Left ventricle myocardium inferior (tissue), 1 donor: ENCODE results near the gene OR52A5. TPM values are rescaled to one million over a fixed set of nuclear protein-coding genes. Genes with fewer than 3 reads are reported as not detected.

Experiments used
- DNase-seq: peaks from one replicate; pipeline ENCODE4 v3.0.0-alpha.2; 2020
- H3K27ac ChIP-seq: fragments of 200-600 bp; replicated peaks from 2 replicates; pipeline ENCODE4 v1.8.0; 2021
- H3K27me3 ChIP-seq: fragments of 200-600 bp; 2 replicates; pipeline ENCODE4 v1.8.0; 2021; ENCODE audit warnings: low read depth
- H3K36me3 ChIP-seq: fragments of 200-600 bp; 2 replicates; pipeline ENCODE4 v1.8.0; 2021
- H3K4me1 ChIP-seq: fragments of 200-600 bp; 2 replicates; pipeline ENCODE4 v1.8.0; 2021
- H3K4me3 ChIP-seq: fragments of 200-600 bp; 2 replicates; pipeline ENCODE4 v1.8.0; 2021; ENCODE audit warnings: mild to moderate bottlenecking, moderate library complexity
- H3K9me3 ChIP-seq: fragments of 200-600 bp; replicated peaks from 2 replicates; pipeline ENCODE4 v1.8.0; 2021
- CTCF ChIP-seq: fragments of 200-600 bp; IDR thresholded peaks from 2 replicates; pipeline ENCODE4 v1.8.0; 2021; ENCODE audit warnings: antibody characterized with exemption, mild to moderate bottlenecking, borderline replicate concordance
- intact Hi-C: fragments of 100-400 bp; cut with micrococcal nuclease; formaldehyde crosslinking; loops from one replicate; pipeline ENCODE4 v1.11.0; 2022
- total RNA-seq: library from RNA; stranded (reverse); fragmentation: NEBNext Ultra II Directional; extraction: Animal tissue kit (Norgen Biotek cat#: 25700); gene quantifications from one replicate; pipeline ENCODE4 v1.2.1, GENCODE V29; 2021
- donor health status: DM: no; HTN: yes; CAD: no; lungs with severe emphysema.

OR52A5 gene
- total RNA-seq, 1 donor from 2014 or later, result not detected

GRCh38 chr11:5081405-5081804, 56.8 kb downstream of the OR52A5 start:
- intact Hi-C loops, result no loop called here
- no peaks in the 10 kb centered on the region for H3K36me3 ChIP-seq
- H3K4me3 ChIP-seq, result no peak overlapping the region
- no peaks in the 10 kb centered on the region for H3K4me1 ChIP-seq
- no peaks in the 10 kb centered on the region for H3K9me3 ChIP-seq
- H3K27me3 ChIP-seq, result no peaks in the 10 kb centered on the region
- DNase-seq, result no peak
- TF ChIP-seq CTCF, result no peak
- no peak overlapping the region for H3K27ac ChIP-seq

Other genes starting within 250 kb of the OR52A5 start
- gene OR51A7, start 234.6 kb downstream of the OR52A5 start, total RNA-seq, result not detected
- not detected for gene OR51G2, start 219.0 kb downstream of the OR52A5 start, total RNA-seq
- gene OR51G1, start 214.0 kb downstream of the OR52A5 start, total RNA-seq, result not detected
- not detected for gene OR51A4, start 190.8 kb downstream of the OR52A5 start, total RNA-seq
- gene OR51A2, start 182.6 kb downstream of the OR52A5 start, total RNA-seq, result not detected
- gene OR51L1, start 143.5 kb downstream of the OR52A5 start, total RNA-seq, result not detected
- gene OR52J3, start 91.8 kb downstream of the OR52A5 start, total RNA-seq, result not detected
- not detected for gene OR52E2, start 78.7 kb downstream of the OR52A5 start, total RNA-seq
- not detected for gene OR52E1, start 68.8 kb downstream of the OR52A5 start, total RNA-seq
- gene OR52A1, start 16.4 kb upstream of the OR52A5 start, total RNA-seq, result not detected
- gene OR51V1, start 62.3 kb upstream of the OR52A5 start, total RNA-seq, result not detected
- gene HBB, start 88.7 kb upstream of the OR52A5 start, total RNA-seq, result 100 TPM
- not detected for gene HBD, start 96.1 kb upstream of the OR52A5 start, total RNA-seq
- not detected for gene HBG1, start 111.5 kb upstream of the OR52A5 start, total RNA-seq
- gene HBG2, start 116.4 kb upstream of the OR52A5 start, total RNA-seq, result not detected
- not detected for gene HBE1, start 131.6 kb upstream of the OR52A5 start, total RNA-seq
- gene OR51B4, start 163.6 kb upstream of the OR52A5 start, total RNA-seq, result not detected
- gene OR51B2, start 185.9 kb upstream of the OR52A5 start, total RNA-seq, result not detected
- not detected for gene OR51B5, start 205.2 kb upstream of the OR52A5 start, total RNA-seq
- not detected for gene OR51B6, start 213.2 kb upstream of the OR52A5 start, total RNA-seq
- not detected for gene OR51M1, start 245.5 kb upstream of the OR52A5 start, total RNA-seq